Fibroblast of the conjunctiva (primary cell): Measurements from ENCODE around the gene TIFAB.

ENCODE experiments used
- DNase-seq: peaks from one replicate; pipeline ENCODE4 v3.0.0-alpha.2; 2010; ENCODE audit warnings: low read depth

The TIFAB gene

DNA sequence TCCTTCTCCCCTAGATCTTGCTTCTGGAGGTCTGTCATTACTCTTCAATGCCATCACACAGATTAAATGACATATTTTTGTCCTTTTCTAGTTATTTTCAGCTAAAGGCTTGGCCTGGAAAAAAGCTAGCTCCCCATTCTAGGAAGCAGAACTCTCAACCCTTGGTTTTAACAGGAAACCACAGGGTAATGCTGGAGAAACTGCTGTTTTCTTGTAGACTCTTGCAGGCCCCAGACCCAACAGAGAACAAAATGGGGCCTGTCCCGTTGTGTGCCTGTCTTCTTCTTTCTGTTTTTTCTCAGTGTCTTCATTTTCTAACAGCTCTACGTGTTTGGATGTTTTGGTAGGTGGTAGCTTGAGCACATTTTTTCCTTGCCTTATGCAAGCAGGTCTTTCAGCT is 26.5 kb downstream of the TIFAB start:
- DNase-seq = no peak

DNA sequence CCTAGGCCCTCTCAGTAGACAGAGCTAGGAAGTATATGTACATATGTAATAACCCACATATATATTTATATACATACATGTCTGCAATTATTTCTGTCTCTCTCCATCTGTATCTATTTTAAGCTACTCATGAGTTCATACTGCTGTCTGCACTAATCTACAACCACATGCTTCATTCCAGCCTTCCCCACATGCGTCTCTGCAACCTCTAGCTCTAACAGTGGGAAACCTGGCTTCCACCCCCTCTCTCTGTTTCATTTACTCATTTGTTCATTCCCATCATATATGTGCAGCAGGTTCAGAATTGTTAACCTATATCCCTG is 28.3 kb downstream of the TIFAB start:
- DNase-seq = no peak

DNA sequence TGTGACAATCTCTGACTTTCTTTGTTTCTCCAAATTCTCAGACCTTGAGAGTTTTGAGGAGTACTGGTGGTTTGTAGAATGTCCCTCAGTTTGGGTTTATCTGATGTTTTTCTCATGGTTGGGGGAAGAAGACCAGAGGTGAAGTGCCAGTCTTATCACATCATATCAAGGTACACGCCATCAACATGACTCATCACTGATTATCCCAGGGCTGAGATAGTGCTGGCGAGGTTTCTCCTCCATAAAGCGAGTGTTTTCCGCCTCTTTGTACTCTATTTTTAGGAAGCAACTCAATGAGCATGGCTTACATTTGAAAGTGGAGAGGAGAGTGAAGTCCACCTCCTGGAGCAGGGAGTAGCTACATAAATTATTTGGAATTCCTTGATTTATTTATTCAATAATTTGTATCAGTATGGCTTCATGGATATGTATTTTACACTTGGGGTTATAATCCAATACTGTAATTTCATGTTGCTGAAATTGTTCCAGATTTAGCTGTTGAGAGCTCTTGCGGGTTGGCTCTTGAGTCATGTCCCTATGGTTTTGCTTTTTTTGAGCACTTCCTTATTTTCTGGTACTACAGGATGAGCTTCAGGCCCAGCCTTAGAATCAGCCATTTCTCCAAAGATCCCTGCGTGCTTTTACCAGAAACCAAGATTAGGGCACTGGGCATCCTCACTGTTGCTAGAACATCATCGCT is 28.9 kb downstream of the TIFAB start:
- DNase-seq = no peak

DNA sequence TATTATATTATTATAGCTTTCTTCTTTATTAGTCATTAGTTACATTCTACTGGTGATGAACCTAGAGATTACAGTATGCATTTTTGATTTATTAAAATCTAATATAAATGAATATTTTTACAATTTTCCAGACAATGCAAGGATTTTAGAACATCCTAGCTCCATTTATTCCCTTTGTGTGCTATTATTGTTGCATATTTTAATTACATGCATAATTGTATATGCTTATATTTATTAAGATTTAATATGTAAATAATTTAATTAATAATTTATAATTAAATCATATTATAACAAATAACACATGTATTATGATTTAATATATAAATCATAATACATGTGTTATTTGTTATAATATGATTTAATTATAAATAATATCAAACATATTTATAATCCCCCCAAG is 29.7 kb downstream of the TIFAB start:
- no peak for DNase-seq

DNA sequence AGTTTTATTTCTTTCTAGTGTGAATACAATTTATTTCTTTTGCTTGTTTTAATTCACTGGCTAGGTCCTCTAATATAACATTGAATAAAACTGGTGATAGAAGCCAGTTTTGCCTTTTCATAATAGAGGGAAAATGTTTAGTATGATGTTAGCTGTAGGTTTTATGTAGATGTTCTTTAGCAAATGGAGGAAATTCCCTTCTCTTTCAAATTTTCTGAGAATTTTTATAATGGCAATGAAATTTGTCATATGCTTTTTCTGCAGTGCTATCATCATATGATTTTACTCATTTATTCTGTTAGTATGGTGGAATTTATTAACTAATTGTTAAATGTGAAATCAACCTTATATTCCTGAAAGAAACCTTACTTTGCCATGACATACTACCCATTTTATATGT is 35.1 kb downstream of the TIFAB start:
- no peak for DNase-seq

DNA sequence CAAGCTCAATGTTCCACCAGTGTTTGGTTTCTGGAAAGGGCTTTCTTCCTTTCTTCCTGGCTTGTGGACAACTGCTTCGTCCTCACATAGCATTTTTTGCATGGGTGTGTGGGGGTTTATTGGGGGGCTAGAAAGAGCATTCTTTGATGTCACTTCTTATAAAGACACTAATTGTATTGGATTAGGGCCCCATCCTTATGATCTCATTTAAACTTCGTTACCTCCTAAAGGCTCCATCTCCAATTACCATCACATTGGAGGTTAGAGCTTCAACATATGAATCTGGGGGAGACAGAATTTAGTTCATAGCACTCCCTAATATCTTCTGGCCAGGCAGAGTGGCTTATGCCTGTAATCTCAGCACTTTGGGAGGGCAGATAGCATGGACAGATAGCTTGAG is 47.1 kb downstream of the TIFAB start:
- no peak for DNase-seq

DNA sequence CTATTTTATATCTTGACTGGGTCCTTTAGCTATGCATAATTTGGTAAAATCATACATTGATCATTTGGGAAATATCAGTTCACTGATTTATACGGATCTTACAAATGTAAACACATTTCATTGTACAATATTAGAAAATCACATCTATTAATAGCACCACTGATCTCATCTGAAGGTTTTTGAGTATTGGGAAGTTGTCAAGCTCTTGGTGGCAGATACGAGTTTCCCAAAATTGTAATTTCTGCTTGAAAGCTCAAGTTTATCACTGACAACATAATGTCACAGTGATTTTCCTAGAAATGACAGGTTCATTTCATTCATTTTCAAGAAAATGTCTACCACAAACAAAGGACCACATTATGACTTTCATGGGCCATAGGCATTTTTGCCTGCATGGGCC is 50.1 kb downstream of the TIFAB start:
- DNase-seq = no peak

DNA sequence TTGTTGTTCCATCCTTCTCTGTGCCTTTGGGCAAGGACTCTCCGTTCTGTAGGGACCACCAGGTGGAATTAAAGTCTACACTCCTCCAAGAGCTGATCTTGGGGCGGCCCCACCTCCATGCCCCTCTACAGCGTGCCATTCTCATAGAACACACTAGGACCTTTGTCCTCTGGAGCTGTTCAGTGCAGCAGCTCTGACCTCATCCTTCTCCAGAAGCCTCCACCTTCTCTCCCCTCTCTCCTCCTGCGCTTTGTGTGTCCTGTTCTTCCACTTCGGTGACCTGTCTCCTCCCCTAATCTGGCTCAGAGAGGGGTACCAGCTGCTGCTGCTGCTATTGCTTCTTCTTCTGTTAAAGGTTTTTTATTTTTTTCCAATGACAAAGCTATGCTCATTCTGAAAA is 51.3 kb downstream of the TIFAB start:
- DNase-seq = no peak

DNA sequence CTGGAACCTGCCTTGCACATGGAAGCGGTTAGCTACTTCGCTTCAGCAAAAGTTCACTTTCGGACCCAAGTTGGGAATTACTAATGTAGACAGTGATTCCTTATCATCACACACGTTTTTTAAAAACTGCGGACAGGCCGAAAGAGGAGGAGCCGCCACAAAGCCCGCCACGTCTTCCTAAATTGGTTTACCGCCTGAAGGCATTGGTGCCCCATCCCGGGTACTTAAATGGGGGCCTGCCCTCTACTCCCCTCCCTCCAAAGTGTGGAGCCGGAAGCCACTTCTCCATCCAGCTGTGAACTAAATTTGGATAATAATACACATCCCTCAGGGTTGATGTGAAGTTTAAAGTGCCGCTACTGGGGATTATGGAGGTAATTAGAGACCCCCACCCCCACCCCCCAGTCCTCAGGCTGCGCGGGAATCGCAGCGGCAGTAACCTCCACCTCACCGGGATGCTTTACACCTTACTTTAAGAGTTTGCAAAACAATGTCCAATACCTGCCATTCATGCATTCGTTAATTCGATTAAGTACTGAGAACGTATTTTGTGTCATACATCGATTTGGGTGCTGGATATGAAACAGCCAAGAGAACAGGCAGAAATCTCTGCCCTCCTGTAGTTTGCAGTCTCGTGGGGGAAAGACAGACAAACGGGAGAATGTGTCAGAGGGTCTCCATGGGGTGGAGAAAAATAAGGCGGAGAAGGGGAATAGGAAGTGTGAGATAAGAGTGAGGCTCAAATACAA is 52.2 kb downstream of the TIFAB start:
- DNase-seq = no peak

DNA sequence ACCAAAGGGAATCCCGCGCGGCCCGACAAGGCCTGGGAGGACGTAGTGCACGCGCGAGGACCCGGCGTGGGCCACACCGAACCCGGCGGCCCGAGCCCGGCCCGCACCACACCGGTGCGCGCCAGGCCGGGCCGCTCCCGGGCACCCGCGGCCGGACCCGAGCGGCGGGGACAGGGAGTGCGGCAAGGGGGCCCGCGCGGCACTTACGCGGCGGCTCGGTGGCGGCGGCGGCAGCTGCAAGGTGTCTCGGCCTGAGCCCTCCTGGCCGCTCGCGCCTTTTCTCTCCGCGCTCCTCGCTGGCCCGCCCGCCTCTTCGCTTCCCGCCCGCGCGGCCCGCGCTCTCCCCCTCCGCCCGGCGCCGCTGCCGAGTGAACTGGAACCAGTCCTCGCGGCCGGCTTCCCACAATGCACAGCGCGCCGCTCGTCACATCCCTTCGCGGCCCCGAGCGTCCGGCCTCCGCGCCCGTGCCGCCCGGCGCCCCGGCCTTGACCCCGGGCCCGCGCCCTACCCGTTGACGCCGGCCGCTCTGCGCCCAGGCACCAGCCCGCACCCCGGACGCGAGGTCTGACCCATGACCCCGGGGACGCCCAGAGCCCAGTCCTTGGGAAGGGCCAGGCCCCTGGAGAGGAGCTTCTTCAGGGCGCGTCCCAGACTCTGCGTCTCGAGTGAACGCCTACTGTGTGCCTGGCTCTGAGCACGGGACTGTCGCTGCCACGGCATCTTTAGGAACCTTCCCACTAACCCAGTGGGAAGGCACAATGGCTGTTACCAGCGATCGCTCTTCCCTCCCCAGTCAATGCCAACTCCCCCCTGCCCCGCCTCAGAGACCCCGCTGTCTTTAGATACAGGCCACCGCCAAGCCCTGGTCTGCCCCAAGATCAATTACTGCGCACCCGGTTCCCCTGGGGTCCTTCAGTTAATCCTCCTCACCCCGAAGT is 53.0 kb downstream of the TIFAB start, which contains the start of gene MACROH2A1:
TSS of gene MACROH2A1 (minus strand) at position 377 of the 939 bp plus-strand sequence. CDS start 10,138 bp downstream, outside the sequence.
- peak; percentile 56 for DNase-seq

DNA sequence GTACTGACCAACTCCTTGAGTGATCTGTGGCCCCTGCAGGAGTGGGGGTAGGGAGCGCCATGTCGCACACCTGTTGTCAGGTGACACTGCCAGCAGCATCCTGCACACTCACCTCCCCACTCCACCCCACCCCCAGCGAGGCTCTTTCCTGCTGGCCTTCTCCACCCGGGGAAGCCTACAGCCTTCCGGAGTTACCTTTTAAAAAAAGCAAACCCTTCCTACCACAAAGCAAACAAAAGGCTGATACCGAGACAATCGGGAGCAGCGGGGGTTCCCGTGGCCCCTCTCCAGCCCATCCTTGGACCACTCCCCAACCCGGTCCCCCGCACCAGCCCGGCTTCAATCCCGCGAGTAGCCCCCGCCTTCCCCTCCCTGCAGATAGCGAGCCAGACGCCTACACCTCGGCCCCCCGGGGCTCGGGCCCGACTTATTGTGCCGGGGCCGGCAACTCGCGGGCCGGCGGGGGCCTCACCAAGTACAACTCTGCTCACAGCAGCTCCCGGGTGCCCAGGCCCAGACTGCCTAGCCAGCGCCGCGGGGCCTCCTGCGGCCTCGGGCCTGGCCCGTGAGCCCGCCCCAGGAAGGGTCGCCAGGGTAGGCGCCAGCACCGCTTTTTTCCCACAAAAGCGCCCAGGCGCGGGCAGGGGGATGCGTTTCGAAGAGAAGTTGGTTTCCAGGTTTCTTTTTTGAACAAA is 53.8 kb downstream of the TIFAB start:
- DNase-seq = no peak
